Left ventricle myocardium inferior (tissue), 1 donor: ENCODE data around the gene MAPK8. TPM values are rescaled to one million over a fixed set of nuclear protein-coding genes. Genes with fewer than 3 reads are reported as not detected.

Experiments used
- DNase-seq: peaks from one replicate; pipeline ENCODE4 v3.0.0-alpha.2; 2020
- H3K27ac ChIP-seq: fragments of 200-600 bp; replicated peaks from 2 replicates; pipeline ENCODE4 v1.8.0; 2021
- H3K27me3 ChIP-seq: fragments of 200-600 bp; 2 replicates; pipeline ENCODE4 v1.8.0; 2021; ENCODE audit warnings: low read depth
- H3K36me3 ChIP-seq: fragments of 200-600 bp; 2 replicates; pipeline ENCODE4 v1.8.0; 2021
- H3K4me1 ChIP-seq: fragments of 200-600 bp; 2 replicates; pipeline ENCODE4 v1.8.0; 2021
- H3K4me3 ChIP-seq: fragments of 200-600 bp; 2 replicates; pipeline ENCODE4 v1.8.0; 2021; ENCODE audit warnings: mild to moderate bottlenecking, moderate library complexity
- H3K9me3 ChIP-seq: fragments of 200-600 bp; replicated peaks from 2 replicates; pipeline ENCODE4 v1.8.0; 2021
- CTCF ChIP-seq: fragments of 200-600 bp; IDR thresholded peaks from 2 replicates; pipeline ENCODE4 v1.8.0; 2021; ENCODE audit warnings: antibody characterized with exemption, mild to moderate bottlenecking, borderline replicate concordance
- intact Hi-C: fragments of 100-400 bp; cut with micrococcal nuclease; formaldehyde crosslinking; loops from one replicate; pipeline ENCODE4 v1.11.0; 2022
- total RNA-seq: library from RNA; stranded (reverse); fragmentation: NEBNext Ultra II Directional; extraction: Animal tissue kit (Norgen Biotek cat#: 25700); gene quantifications from one replicate; pipeline ENCODE4 v1.2.1, GENCODE V29; 2021
- donor health status: DM: no; HTN: yes; CAD: no; lungs with severe emphysema.

MAPK8 gene
- total RNA-seq, 1 donor from 2014 or later: 32.7 TPM

- Histone ChIP-seq H3K27me3 (no peaks in the 10 kb centered on the region), H3K4me3 (no peak overlapping the region), H3K4me1 (peaks cover 8% of the 10 kb centered on the region), H3K27ac (no peak overlapping the region), H3K9me3 (no peaks in the 10 kb centered on the region), H3K36me3 (no peaks in the 10 kb centered on the region)
- DNase-seq: no peak
- no peak for TF ChIP-seq CTCF
- intact Hi-C loops: no loop called here
These were observed 175.7 kb downstream of the MAPK8 start for GRCh38 chr10:48482207-48482606.

GRCh38 chr10:48484911-48485310, 178.4 kb downstream of the MAPK8 start:
- H3K9me3 ChIP-seq: no peaks in the 10 kb centered on the region
- H3K27ac ChIP-seq: no peak overlapping the region
- H3K4me1 ChIP-seq: peaks cover 8% of the 10 kb centered on the region
- no peaks in the 10 kb centered on the region for H3K36me3 ChIP-seq
- TF ChIP-seq CTCF: no peak
- intact Hi-C loops: no loop called here
- H3K27me3 ChIP-seq: no peaks in the 10 kb centered on the region
- no peak for DNase-seq
- H3K4me3 ChIP-seq: no peak overlapping the region

- no peak for DNase-seq
- H3K36me3 ChIP-seq: no peaks in the 10 kb centered on the region
- no peak overlapping the region for H3K4me3 ChIP-seq
- no peaks in the 10 kb centered on the region for H3K9me3 ChIP-seq
- no peak for TF ChIP-seq CTCF
- peaks cover 4% of the 10 kb centered on the region for H3K4me1 ChIP-seq
- intact Hi-C loops: no loop called here
- no peaks in the 10 kb centered on the region for H3K27me3 ChIP-seq
- no peak overlapping the region for H3K27ac ChIP-seq
These were observed 179.2 kb downstream of the MAPK8 start for GRCh38 chr10:48485711-48486110.

GRCh38 chr10:48487244-48487643, 180.8 kb downstream of the MAPK8 start:
- Histone ChIP-seq H3K4me1 (no peaks in the 10 kb centered on the region), H3K36me3 (no peaks in the 10 kb centered on the region), H3K4me3 (no peak overlapping the region), H3K27ac (no peak overlapping the region), H3K9me3 (no peaks in the 10 kb centered on the region), H3K27me3 (no peaks in the 10 kb centered on the region)
- TF ChIP-seq CTCF: no peak
- no peak for DNase-seq
- intact Hi-C loops: no loop called here

Other genes starting within 250 kb of the MAPK8 start
- 0.38 TPM for gene FRMPD2, start 32.0 kb upstream of the MAPK8 start, total RNA-seq